SKM-1 (cell line): ENCODE results near the gene STAT2.
"Not testable (repeated sequence)": the region's sequence is repeated elsewhere in the genome, so short reads cannot be mapped to it uniquely, and the experiment has no call there.

ENCODE experiments used
- DNase-seq: peaks from one replicate; lab custom pipeline; 2025; ENCODE audit not compliant: unreplicated experiment; lab: John Stamatoyannopoulos, UW

Gene STAT2

GRCh38 chr12:56359851-56360767 is at the start of gene STAT2:
Gene STAT2 (minus strand): TSS chr12:56360107. CDS start chr12:56356571, 3,536 bp downstream.
- peak; percentile 93 for DNase-seq

- no peak for DNase-seq
Observed at GRCh38 chr12:56408799-56409417, 49.0 kb upstream of the STAT2 start.

GRCh38 chr12:56404227-56404626 is 44.3 kb upstream of the STAT2 start:
- DNase-seq, result not testable (repeated sequence)

GRCh38 chr12:56401612-56402011 is 41.7 kb upstream of the STAT2 start:
- not testable (repeated sequence) for DNase-seq

GRCh38 chr12:56401125-56401524 is 41.2 kb upstream of the STAT2 start:
- not testable (repeated sequence) for DNase-seq

GRCh38 chr12:56399466-56399865 is 39.6 kb upstream of the STAT2 start:
- not testable (repeated sequence) for DNase-seq

GRCh38 chr12:56398324-56398723 is 38.4 kb upstream of the STAT2 start:
- no peak for DNase-seq

- no peak for DNase-seq
Observed at GRCh38 chr12:56392331-56392730, 32.4 kb upstream of the STAT2 start.

GRCh38 chr12:56391721-56392120 is 31.8 kb upstream of the STAT2 start:
- DNase-seq, result no peak

- no peak for DNase-seq
Observed at GRCh38 chr12:56389412-56389811, 29.5 kb upstream of the STAT2 start.

GRCh38 chr12:56387152-56387736 is 27.3 kb upstream of the STAT2 start:
- DNase-seq, result no peak

- no peak for DNase-seq
Observed at GRCh38 chr12:56385873-56386272, 26.0 kb upstream of the STAT2 start.

GRCh38 chr12:56382611-56383010 is 22.7 kb upstream of the STAT2 start:
- DNase-seq, result no peak

- DNase-seq, result no peak
Observed at GRCh38 chr12:56377989-56378316, 18.0 kb upstream of the STAT2 start.

- DNase-seq, result no peak
Observed at GRCh38 chr12:56377310-56377988, 17.5 kb upstream of the STAT2 start.

- DNase-seq, result no peak
Observed at GRCh38 chr12:56375598-56376434, 15.9 kb upstream of the STAT2 start.

- no peak for DNase-seq
Observed at GRCh38 chr12:56374726-56375597, 15.1 kb upstream of the STAT2 start.

GRCh38 chr12:56373515-56373914 is 13.6 kb upstream of the STAT2 start:
- DNase-seq, result no peak

GRCh38 chr12:56366948-56367347 is 7.0 kb upstream of the STAT2 start:
- no peak for DNase-seq
